ENCODE measurements around the gene RHD.
"Not testable (repeated sequence)": the region's sequence is repeated elsewhere in the genome, so short reads cannot be mapped to it uniquely, and the experiment has no call there.

- TF ChIP-seq CTCF, POLR2A (IDR thresholded peaks at IDR 0.05): not testable (repeated sequence)
Observed at GRCh38 chr1:25272238-25272637, at the start of gene RHD.
